ENCODE results near the gene BRF1. TPM values are rescaled to one million over a fixed set of nuclear protein-coding genes. Genes with fewer than 3 reads are reported as not detected.

BRF1 gene
- total RNA-seq, 2 experiments from 2014 or later: 23.7 to 26.4 TPM

- CTCF ChIA-PET (ENCODE audit: unreplicated experiment): no interaction called here
- no peak for DNase-seq (ENCODE audit: low spot score)
- Histone ChIP-seq H3K36me3 (ENCODE audit: insufficient read depth, low read length) (no peaks in the 10 kb centered on the region; the same call in 1 of the 2 replicates), H4K20me1 (ENCODE audit: insufficient read depth, low read length) (no peaks in the 10 kb centered on the region), H3K4me3 (ENCODE audit: low read depth, low read length, poor library complexity, severe bottlenecking) (no peak overlapping the region), H3K27ac (ENCODE audit: low read depth, low read length, poor library complexity, severe bottlenecking) (no peak overlapping the region), H3K9me2 (ENCODE audit: insufficient read depth, low read length) (no peaks in the 10 kb centered on the region), H3K4me1 (ENCODE audit: insufficient read depth, low read length, poor library complexity, severe bottlenecking) (peaks cover 5% of the 10 kb centered on the region), H2AFZ (ENCODE audit: low read length) (no peak overlapping the region), H3K79me2 (ENCODE audit: insufficient read depth, low read depth, low read length) (no peaks in the 10 kb centered on the region), H3K9me3 (ENCODE audit: low read length) (no peaks in the 10 kb centered on the region), H3K4me2 (ENCODE audit: low read length) (no peak overlapping the region)
- POLR2A ChIA-PET: no interaction called here
- intact Hi-C loops (cut with micrococcal nuclease; ENCODE audit: unreplicated experiment): no loop called here
- TF ChIP-seq, protein P1, sequence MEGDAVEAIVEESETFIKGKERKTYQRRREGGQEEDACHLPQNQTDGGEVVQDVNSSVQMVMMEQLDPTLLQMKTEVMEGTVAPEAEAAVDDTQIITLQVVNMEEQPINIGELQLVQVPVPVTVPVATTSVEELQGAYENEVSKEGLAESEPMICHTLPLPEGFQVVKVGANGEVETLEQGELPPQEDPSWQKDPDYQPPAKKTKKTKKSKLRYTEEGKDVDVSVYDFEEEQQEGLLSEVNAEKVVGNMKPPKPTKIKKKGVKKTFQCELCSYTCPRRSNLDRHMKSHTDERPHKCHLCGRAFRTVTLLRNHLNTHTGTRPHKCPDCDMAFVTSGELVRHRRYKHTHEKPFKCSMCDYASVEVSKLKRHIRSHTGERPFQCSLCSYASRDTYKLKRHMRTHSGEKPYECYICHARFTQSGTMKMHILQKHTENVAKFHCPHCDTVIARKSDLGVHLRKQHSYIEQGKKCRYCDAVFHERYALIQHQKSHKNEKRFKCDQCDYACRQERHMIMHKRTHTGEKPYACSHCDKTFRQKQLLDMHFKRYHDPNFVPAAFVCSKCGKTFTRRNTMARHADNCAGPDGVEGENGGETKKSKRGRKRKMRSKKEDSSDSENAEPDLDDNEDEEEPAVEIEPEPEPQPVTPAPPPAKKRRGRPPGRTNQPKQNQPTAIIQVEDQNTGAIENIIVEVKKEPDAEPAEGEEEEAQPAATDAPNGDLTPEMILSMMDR (conservative IDR thresholded peaks at IDR 0.05; ENCODE audit: low read length): no peak
- no peak for TF ChIP-seq EZH2phosphoT487 (IDR thresholded peaks at IDR 0.05; ENCODE audit: borderline replicate concordance, low read depth, low read length)
- BruUV-seq (replicated peaks): no TSS peak
These were observed 50.8 kb downstream of the BRF1 start for GRCh38 chr14:105250008-105250366.

GRCh38 chr14:105249182-105250007 is 51.4 kb downstream of the BRF1 start:
- ChIA-PET POLR2A (no interaction called here), CTCF (ENCODE audit: unreplicated experiment) (no interaction called here)
- peak overlapping the region; percentile 71 for H3K4me2 ChIP-seq (ENCODE audit: low read length)
- no TSS peak for BruUV-seq (replicated peaks)
- no peaks in the 10 kb centered on the region for H4K20me1 ChIP-seq (ENCODE audit: insufficient read depth, low read length)
- peak; percentile 11 for DNase-seq (ENCODE audit: low spot score)
- no peak overlapping the region for H2AFZ ChIP-seq (ENCODE audit: low read length)
- H3K27ac ChIP-seq (ENCODE audit: low read depth, low read length, poor library complexity, severe bottlenecking): no peak overlapping the region
- TF ChIP-seq, protein P1 (conservative IDR thresholded peaks at IDR 0.05; ENCODE audit: low read length): no peak
- no peak for TF ChIP-seq EZH2phosphoT487 (IDR thresholded peaks at IDR 0.05; ENCODE audit: borderline replicate concordance, low read depth, low read length)
- peak overlapping the region; percentile 70 for H3K4me3 ChIP-seq (ENCODE audit: low read depth, low read length, poor library complexity, severe bottlenecking)
- no peaks in the 10 kb centered on the region for H3K9me2 ChIP-seq (ENCODE audit: insufficient read depth, low read length)
- intact Hi-C loops (cut with micrococcal nuclease; ENCODE audit: unreplicated experiment): no loop called here
- no peaks in the 10 kb centered on the region for H3K9me3 ChIP-seq (ENCODE audit: low read length)
- peaks cover 5% of the 10 kb centered on the region for H3K4me1 ChIP-seq (ENCODE audit: insufficient read depth, low read length, poor library complexity, severe bottlenecking)
- no peaks in the 10 kb centered on the region; the same call in 1 of the 2 replicates for H3K36me3 ChIP-seq (ENCODE audit: insufficient read depth, low read length)
- H3K79me2 ChIP-seq (ENCODE audit: insufficient read depth, low read depth, low read length): no peaks in the 10 kb centered on the region

Data from OCI-LY7 (cell line).